ENCODE results near the gene PMM2. TPM values are rescaled to one million over a fixed set of nuclear protein-coding genes. Genes with fewer than 3 reads are reported as not detected.
"Not testable (repeated sequence)": the region's sequence is repeated elsewhere in the genome, so short reads cannot be mapped to it uniquely, and the experiment has no call there.

Gene PMM2
- polyA plus RNA-seq, 4 donors = 18.1 to 26.1 (median 21.3) TPM

- no peak for DNase-seq (ENCODE audit: low read depth in 4 of 4, low spot score in 2 of 4)
These were observed 20.4 kb upstream of the PMM2 start for GRCh38 chr16:8777217-8777616.

GRCh38 chr16:8781797-8782196 is 15.8 kb upstream of the PMM2 start:
- no peak for DNase-seq (ENCODE audit: low read depth in 4 of 4, low spot score in 2 of 4)

- no peak for DNase-seq (ENCODE audit: low read depth in 4 of 4, low spot score in 2 of 4)
These were observed 15.0 kb upstream of the PMM2 start for GRCh38 chr16:8782673-8783072.

- DNase-seq (ENCODE audit: low read depth in 4 of 4, low spot score in 2 of 4) = no peak
These were observed 12.2 kb upstream of the PMM2 start for GRCh38 chr16:8785408-8785807.

GRCh38 chr16:8786316-8786715 is 11.3 kb upstream of the PMM2 start:
- DNase-seq (ENCODE audit: low read depth in 4 of 4, low spot score in 2 of 4) = not testable (repeated sequence)

- no peak for DNase-seq (ENCODE audit: low read depth in 4 of 4, low spot score in 2 of 4)
These were observed 9.0 kb upstream of the PMM2 start for GRCh38 chr16:8788578-8789172.

GRCh38 chr16:8795091-8795490 is 2.5 kb upstream of the PMM2 start:
- DNase-seq (ENCODE audit: low read depth in 4 of 4, low spot score in 2 of 4) = no peak

GRCh38 chr16:8795818-8796217 is 1.8 kb upstream of the PMM2 start:
- DNase-seq (ENCODE audit: low read depth in 4 of 4, low spot score in 2 of 4) = no peak

GRCh38 chr16:8796469-8797363 is 923 bp upstream of the PMM2 start:
- DNase-seq (ENCODE audit: low read depth in 4 of 4, low spot score in 2 of 4) = no peak

- DNase-seq (ENCODE audit: low read depth in 4 of 4, low spot score in 2 of 4) = no peak
These were observed 512 bp downstream of the PMM2 start for GRCh38 chr16:8798174-8798527.

GRCh38 chr16:8798535-8799157 is 1.0 kb downstream of the PMM2 start:
- no peak for DNase-seq (ENCODE audit: low read depth in 4 of 4, low spot score in 2 of 4)

GRCh38 chr16:8801701-8802100 is 4.1 kb downstream of the PMM2 start:
- DNase-seq (ENCODE audit: low read depth in 4 of 4, low spot score in 2 of 4) = no peak

GRCh38 chr16:8803733-8804132 is 6.1 kb downstream of the PMM2 start:
- DNase-seq (ENCODE audit: low read depth in 4 of 4, low spot score in 2 of 4) = not testable (repeated sequence)

- DNase-seq (ENCODE audit: low read depth in 4 of 4, low spot score in 2 of 4) = no peak
These were observed 6.7 kb downstream of the PMM2 start for GRCh38 chr16:8804313-8804712.

GRCh38 chr16:8806272-8806983 is 8.8 kb downstream of the PMM2 start:
- DNase-seq (ENCODE audit: low read depth in 4 of 4, low spot score in 2 of 4) = no peak

GRCh38 chr16:8807189-8807588 is 9.6 kb downstream of the PMM2 start:
- DNase-seq (ENCODE audit: low read depth in 4 of 4, low spot score in 2 of 4) = no peak

GRCh38 chr16:8808009-8808408 is 10.4 kb downstream of the PMM2 start:
- no peak for DNase-seq (ENCODE audit: low read depth in 4 of 4, low spot score in 2 of 4)

GRCh38 chr16:8808613-8809353 is 11.1 kb downstream of the PMM2 start:
- DNase-seq (ENCODE audit: low read depth in 4 of 4, low spot score in 2 of 4) = no peak

GRCh38 chr16:8812162-8812843 is 14.7 kb downstream of the PMM2 start:
- DNase-seq (ENCODE audit: low read depth in 4 of 4, low spot score in 2 of 4) = no peak

Data from left renal cortex interstitium (tissue), 4 donors.